LoVo (cell line): Measurements from ENCODE around the gene CALM1.
"Not testable (repeated sequence)": the region's sequence is repeated elsewhere in the genome, so short reads cannot be mapped to it uniquely, and the experiment has no call there.

ENCODE experiments used
- DNase-seq: peaks from one replicate; pipeline ENCODE4 v3.0.0-alpha.2; 2016; ENCODE audit warnings: low spot score

The CALM1 gene

DNA sequence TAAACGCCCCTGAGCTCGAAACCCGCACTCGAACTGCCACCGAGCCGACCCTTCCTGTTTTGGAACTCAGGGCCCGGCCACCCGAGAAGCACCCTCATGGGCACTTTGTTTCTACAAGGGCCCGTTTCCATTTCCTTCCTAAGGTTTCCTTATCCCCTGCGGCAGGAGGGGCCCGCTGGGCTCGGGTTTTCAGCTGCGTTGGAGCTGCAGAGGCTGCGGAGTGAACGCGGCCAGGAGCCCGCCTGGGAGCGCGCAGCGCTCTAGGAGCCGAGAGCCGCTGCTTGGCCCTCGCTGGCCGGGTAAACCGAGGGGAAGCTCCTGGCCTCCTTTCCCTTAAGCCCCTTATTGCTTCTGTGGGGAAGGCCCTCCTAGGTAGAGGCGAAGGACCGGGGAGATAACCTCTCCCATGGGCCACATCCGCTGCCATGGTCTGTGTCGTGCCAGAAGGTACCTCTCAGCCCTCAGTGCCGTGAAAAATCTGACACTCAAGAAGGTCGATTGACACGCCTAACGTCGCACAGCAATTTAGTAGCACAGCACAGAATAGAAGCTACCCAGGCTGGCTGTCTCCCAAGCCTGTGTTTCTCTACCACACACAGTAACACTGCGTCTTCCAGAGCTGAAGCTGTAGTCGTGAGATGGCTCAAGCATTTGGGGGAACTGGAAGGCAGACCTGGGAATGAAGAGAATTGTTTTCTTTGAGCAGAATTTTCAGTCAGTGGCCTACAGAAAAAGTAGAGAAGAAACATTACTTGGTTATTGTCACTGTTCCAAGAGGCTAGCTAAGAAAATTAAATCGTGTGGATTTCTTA is 12.9 kb upstream of the CALM1 start:
- DNase-seq: peak; percentile 14

DNA sequence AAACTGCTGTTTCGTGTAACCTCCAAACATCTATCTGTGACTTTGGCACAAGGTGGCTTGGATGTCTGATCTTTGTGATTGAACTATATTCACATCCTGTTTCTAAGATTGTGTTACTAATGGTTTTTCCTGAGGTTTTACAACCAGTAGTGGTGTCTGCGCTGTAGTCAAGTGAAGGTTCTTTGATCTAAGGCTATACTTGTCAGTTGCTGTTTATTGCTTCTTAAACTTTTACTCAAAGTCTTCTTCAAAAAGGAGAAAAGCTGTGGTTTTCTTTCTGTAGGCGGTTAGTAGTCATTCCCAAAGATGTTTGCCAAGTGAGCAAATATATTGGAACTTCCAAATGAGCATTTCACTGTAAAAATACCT is 12.3 kb upstream of the CALM1 start:
- DNase-seq: no peak

DNA sequence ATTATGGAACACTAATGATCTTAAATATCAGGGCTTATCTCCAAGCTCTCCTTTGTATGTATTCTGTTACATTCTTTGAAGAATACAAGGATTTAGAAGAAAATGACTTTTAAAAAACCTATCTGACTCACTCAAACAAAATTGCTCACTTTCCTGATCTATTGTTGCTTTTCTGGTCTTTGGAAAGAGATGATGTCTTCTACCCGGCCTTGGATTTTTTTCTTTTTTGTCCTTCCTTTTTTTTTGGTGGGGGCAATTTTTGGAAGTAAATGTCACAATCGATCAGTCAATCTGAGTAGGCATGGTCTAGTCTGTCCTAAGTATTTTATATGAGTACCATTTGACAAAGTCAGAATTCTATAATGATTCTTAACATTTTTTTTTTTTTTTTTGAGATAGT is 10.5 kb upstream of the CALM1 start:
- DNase-seq: no peak

DNA sequence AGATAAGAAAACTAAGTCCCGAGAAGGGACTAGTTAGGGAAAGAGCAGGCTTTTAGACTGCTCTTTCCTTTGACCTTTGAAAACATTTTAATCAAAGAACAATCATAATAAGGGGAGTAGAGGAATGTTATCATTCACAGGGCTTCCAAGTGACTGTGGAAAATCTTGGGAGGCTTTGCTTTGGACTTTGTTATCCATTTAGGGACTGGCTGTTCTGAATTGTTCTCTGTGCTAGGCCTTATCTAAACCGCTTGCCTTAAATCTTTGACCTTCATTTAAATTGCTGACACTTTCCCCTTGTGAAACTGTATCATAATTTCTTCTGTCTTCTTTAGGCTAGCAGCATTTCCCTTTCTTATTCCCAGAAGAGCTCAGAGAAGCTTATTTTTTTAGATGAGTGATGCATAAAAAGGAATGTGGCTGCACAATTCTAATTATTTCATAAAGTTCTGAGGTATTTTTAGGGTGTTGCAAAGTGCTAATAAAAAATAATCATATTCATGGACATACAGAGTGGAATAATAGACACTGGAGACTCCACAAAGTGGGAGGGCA is 9.5 kb upstream of the CALM1 start:
- DNase-seq: no peak

DNA sequence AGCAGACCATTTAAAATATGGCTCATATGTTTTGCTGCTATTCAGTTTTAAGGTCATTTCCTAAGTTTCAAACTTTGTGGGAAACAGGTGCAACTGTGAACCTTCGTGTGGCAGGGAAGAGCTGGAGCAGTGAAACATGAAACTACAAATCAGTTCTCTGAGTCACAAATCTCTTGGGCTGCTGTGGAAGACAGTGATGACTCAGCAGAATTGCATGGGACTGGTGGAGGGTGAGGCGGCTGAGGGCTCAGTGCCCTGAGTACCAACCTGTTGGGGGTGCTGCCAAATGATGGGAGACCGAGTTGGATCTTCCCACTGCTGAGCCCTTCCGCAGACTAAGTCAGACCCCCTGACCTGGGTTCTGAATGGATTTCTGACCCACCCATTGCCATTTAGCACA is 8.4 kb upstream of the CALM1 start:
- peak; percentile 19 for DNase-seq

DNA sequence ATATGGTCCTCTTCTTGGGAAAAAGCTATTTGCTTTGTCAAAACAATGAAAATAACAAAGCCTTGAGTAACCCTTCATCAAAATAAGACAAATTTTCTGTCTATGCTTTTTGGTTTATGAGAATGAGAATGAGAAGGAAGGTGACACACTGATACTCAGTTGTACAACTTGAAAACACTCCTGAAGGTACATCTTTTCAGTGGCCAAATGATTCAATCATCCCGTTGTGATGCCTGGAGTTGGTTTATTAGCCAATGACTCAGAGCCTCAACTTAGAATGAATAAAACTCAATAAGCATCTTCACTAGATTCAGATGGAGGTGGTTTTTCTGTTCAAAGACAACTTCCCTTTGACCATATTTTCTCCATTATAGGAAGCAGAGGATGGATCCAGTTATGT is 7.8 kb upstream of the CALM1 start:
- no peak for DNase-seq

DNA sequence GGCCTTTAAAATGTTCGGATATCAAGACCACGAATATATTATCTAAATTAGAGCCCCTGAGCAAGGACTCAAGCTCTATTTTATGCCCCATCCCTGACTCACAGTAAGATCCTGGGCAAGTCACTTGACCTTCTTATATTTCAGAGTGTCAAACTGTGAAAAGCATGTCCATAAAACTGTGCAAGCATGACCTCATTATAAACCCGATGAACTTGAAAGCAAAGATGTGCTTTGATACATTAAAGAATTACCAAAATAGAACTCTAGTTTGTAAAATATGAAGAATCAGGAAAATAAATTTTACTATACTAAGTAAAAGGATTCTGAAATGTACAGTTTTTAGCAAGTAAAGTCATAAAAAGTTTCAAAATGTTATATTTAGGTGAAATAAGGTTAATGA is 2.9 kb upstream of the CALM1 start:
- no peak for DNase-seq

DNA sequence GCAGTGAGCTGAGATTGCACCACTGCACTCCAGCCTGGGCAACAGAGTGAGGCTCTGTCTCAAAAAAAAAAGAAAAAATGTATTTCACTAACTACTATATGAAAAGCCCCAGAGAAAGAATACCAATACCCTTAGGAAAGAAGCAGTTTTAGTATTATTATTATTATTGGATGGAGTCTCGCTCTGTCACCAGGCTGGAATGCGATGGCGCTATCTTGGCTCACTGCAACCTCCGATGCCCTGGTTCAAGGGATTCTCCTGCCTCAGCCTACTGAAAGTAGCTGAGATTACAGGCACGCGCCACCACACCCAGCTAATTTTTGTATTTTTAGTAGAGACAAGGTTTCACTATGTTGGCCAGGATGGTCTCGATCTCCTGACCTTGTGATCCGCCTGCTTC is 2.0 kb upstream of the CALM1 start:
- DNase-seq: not testable (repeated sequence)

DNA sequence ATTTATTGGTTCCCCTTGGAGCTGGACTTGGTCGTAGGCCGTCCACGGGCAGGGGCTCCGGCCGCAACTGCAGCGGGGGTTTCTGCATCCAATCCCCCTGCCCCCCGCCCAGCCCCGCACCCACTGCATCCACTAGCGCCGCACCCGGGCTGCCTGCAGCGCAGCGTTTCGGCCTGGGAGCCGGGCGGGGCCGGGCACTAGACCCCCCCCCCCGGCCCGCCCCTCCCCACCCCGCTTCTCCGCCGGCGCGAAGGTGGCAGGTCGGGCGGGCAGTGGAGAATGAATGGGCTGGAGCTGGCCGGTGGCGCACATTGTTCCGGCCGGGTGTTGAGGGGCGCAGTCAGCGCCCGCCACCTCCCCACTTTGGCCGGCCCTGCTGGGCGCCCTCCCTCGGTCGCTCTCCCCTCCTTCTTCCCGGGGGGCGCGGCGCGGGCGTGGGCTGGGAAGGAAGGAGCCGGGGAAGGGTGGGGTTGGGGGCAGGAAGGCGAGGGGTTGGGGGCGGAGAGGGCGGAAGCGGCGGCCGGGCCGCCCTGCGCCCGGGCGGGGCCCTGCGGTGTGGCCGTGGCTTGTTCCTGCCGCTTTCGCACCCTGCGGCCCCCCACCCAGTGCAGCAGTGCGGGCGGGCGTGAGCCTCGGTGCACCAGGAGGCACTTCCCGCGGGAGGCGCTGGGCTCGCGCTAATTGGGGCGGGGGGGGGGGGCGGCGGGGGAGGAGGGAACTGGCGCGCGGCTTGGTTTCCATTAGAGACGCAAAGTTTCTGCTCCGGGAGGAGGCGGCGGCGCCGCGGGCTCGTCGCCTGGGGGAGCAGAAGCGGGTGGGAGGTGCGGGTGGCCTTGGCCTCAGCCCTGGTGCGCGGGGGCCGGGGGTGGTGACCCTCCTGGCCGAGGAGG is 841 bp downstream of the CALM1 start:
- DNase-seq: peak; percentile 44

DNA sequence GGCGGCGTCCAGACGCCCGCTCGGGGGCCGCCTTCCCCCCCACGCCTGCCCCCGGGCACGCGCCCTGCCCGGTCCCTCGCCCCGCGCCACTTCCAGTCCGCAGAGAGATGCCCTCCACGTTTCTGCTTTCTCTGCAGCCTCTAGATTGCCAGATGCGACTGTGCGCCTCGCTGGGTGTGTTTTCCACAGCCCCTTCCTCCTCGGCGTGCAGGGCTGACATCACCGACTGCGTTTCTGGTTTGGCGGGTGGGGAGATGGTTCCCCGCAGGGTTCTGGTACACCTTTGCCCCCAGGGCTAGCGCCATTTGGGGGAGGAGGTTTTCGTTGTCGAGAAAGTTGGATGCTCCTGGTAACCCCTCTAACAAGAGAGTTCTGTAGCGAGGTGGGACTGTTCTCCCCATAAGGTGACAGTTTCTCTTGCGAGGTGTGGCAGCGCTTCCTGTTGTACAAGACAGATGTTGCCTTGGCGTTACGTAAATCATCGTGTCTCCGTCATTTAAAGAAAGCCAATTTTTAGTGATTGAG is 1.5 kb downstream of the CALM1 start:
- DNase-seq: peak; percentile 14

DNA sequence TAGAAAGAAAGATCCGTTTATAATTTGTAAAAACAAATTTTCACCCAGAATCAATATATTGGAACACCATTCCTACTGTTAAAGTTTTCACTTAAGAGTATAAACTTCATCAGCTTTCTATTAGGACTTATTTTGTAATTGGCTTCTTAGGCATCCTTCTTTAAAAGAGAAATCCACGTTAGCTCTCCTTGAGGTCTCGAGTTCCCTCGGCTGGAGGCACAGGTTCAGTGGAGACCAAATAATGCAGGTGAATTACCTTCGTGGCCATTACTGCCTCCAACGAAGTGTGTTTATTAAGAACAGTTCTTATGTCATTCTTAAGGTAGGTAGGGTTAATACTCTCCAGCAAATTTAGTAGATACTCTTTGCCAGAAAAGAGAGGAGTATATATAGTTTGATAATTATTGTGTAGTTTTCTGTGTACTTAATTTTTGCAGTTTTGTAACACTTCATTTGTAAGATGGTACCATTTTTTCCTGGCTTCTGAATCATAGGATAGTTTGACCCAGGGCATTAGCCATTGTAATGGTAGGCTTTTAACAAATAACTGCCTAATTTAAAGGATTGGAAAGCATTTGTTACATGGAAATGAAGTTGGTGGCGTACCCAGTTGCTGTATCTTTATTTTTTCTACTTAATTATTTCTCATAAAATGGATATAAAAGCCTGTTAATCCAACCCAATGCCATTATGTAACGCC is 2.2 kb downstream of the CALM1 start:
- no peak for DNase-seq

DNA sequence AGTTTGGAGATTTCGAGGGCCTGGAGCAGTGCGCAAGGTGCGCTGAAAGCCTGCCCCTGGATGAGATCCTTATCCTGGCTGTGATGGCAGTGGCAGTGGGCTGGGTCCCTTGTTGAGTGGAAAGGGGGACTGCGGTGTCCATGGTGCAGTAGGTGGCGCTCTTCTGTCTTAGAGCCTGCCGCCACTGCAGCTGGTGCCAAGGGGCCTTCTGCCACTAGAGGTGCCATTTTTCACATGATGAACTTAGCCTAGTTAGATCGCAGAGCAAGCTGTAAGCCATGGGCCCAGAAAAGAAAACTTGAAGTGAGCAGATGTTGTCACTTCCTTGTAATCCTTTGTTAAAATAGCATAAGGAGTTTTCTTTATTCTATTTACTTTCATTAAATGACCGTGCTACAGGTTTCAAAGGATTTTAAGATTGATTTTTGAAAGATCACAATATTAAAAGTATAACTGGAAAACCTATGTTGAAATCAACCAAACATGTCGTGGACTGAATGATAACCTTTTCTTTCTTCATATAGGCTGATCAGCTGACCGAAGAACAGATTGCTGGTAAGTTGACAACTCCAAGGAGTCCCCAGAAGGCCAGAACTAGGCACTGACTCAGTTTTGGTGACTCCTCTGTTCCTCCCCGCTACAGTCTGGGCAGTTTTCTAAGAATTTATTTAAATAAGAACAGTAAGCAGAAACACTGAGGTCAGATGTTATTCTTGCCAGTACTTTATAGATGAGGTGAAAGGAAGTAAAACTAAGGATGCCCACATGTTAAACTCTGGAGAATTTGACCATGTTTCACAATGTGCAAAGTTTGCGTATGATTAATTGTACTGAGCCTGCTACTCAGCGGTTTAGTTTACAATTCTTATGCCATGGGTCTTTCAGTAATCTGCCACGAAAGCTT is 3.0 kb downstream of the CALM1 start:
- DNase-seq: peak; percentile 92

DNA sequence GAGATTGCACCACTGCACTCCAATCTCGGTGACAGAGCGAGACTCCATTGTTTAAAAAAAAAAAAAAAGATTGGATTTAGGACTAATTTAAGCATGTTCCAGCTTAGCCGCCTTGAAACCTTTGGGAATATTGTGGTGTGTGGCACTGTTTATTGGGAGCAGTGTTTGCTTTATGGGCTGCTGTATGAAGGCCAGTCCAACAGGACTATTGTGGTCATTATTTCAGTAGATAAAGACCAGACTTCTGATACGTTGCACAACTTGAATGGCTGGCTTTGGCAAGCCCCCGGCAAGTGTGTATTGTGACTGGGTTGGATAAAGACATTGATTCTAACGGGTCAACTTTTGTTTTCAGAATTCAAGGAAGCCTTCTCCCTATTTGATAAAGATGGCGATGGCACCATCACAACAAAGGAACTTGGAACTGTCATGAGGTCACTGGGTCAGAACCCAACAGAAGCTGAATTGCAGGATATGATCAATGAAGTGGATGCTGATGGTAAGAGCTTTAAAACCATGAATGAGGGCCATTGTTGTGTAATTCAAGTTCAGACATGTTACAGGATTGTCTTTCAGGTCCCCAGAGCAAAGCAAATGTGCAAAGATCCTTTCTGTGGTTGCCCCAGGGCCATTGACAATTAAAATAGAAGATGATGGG is 4.2 kb downstream of the CALM1 start:
- DNase-seq: no peak

DNA sequence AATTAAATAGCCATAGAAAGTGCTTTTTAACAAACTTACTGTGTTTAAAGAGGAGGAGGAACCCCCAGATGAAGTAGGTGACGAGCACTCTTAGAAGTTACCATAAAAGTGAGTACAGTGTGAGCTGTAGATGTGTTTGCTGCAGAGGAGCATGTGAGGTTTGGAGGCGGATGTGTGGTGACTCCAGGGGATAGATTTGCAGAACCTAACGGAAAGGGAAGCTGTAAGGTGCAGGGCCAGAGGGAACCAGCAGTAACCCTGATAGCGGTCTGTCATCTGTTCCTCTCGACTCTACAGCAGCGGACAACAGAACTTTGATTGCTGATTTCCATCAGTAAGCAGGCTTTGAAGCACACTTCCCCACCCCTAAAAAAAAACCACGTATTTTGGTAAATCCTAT is 5.2 kb downstream of the CALM1 start:
- DNase-seq: no peak

DNA sequence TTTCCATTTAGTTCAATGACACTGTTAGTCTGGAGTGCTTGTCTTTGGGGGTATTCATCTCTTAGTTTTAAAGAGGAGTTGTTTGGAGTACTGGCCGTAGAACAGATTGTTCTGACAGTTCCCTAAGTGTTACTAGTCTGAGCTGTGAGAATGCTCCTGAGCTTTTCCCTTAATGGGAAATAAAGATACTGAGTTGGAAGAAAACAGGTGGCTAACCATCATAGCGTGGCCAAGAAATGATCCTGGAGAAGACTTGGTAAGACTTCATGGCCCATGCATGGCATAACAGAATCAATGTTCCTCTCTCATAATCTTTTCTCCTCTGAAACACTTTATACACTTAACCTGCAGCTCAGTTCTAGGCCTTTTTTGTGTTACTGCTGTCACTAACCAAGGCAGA is 6.2 kb downstream of the CALM1 start:
- DNase-seq: no peak

DNA sequence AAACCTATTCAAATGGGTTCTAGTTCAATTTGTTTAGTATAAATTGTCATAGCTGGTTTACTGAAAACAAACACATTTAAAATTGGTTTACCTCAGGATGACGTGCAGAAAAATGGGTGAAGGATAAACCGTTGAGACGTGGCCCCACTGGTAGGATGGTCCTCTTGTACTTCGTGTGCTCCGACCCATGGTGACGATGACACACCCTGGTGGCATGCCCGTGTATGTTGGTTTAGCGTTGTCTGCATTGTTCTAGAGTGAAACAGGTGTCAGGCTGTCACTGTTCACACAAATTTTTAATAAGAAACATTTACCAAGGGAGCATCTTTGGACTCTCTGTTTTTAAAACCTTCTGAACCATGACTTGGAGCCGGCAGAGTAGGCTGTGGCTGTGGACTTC is 8.3 kb downstream of the CALM1 start:
- no peak for DNase-seq

DNA sequence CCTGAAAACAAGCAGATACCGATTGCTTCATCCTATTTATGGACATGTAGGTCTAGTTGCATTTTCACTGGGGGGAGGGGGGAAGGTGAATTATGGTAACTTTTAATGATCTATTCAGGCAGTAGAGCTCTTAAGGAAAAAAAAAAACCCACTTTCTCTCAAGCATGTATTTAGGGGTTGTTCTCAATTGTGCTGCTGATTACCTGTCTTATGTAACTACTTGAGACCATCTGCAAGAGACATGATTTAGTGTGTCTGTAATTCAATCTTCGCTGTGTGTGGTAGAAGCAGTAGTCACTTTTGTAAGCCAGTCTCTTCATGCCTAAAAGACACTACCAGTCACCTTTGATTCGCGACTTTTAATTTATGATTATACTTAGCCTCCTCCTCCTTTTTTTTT is 8.9 kb downstream of the CALM1 start:
- DNase-seq: no peak

DNA sequence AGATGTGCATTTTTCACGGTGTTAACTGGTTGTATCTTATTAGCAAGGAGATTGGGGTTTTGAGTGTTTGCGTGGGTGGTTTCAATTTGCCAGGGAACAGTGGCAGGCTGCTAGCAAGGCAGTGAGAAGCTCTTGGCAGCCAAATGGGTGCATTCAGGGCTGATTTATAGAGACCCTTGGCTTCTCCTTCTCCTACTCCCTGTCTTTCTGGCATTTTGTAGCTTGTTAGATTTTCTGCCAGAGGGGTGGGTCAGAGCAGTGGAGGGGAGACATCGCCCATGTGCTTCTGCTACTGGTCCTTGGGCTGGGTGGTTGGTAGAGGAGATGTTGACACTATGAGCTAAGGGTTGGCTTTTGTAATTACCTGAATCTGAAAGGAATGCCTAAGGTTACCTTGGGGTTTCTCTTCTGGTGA is 9.6 kb downstream of the CALM1 start:
- DNase-seq: no peak

DNA sequence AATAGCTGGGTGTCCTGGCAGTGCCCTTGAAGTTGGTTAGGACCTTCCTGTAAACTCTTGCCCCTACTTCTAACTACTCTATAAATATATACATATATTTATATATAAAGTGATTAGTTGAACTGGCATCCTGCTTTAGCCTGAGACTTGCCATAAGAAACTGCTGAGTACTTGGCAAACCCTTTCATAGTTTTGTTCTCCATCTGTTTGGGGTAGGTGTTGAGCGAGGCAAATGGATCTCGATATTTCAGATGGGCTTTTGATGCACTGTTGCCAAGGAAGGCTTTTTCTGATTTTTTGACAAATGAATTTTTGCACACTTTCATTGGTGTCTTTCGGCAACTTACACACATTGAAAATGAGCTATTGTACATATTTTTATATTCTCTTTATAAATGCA is 10.4 kb downstream of the CALM1 start:
- no peak for DNase-seq

DNA sequence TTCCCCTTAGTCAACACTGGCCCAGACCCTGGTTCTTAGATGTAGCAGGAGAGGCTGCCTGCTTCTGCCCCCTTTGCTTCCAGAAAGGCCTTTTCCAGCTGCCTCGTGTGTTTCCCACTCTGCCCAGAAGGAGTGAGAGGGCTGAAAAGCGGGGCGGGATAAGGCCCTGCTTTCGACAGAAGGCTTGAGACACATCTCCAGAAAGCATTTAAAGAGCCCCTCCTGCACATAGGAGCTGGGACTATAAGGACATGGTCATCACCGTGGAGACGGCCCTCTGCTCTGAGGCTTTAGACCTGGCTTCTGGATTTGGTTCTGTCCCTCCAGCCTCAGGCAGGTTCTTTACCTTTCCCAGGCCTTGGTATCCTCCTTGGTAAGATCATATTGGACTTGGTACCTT is 11.9 kb downstream of the CALM1 start:
- no peak for DNase-seq
